Activated T-helper 1 cell treated with Interleukin-2 at 50 U/mL for 16 hours (primary cell): Measurements from ENCODE around the gene CTSO.
"Not testable (repeated sequence)": the region's sequence is repeated elsewhere in the genome, so short reads cannot be mapped to it uniquely, and the experiment has no call there.

Source experiments
- DNase-seq: peaks from one replicate; pipeline ENCODE4 v3.0.0-alpha.2; 2020; ENCODE audit warnings: low read depth

Gene CTSO

GRCh38 chr4:155906554-155907247 is 47.0 kb downstream of the CTSO start:
- DNase-seq: no peak

GRCh38 chr4:155904331-155904730 is 49.3 kb downstream of the CTSO start:
- no peak for DNase-seq

DNA sequence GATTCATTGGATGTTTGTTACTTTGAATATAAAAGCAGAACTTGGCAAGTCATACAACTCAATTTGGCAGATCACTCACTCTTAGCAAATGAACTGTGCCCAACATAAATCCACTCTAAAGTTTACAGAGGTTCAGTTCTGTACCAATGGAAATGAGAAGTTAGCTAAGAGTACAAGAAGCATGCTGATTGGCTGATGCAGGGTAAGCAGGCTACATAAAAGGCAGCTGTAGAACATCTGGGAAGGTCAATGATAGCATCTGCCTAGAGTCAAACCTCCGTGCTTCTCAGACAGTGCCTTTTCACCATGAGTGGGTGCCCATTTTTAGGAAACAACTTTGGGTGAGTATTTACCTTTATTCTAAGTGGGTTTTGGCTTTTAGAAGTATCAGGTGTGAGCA is 50.2 kb downstream of the CTSO start, which contains the start of gene TDO2:
TDO2 (plus strand) TSS at position 244 of the 400 bp plus-strand sequence; CDS start at position 307, 63 bp downstream.
- DNase-seq: no peak

DNA sequence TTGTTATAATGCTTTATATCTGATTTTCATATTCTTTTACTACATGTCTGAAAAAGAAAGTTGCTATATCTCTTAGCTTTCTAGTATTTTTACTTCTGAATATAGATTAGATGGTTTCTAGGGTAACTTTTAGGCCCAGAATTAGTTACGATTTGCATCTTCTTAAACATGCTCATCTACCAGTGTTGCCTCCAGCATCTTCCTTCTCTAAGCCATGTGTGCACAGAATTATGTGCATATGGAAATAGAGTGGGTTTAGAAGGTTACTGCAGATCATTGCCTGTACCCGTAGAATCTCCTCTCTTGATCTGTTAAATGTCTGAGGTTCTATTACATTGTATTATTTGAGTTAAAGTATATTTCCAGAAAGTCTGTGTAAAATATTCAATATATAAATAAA is 52.7 kb downstream of the CTSO start:
- no peak for DNase-seq

- no peak for DNase-seq
Observed at GRCh38 chr4:155900381-155900780, 53.3 kb downstream of the CTSO start.

- DNase-seq: no peak
Observed at GRCh38 chr4:155899891-155900290, 53.8 kb downstream of the CTSO start.

DNA sequence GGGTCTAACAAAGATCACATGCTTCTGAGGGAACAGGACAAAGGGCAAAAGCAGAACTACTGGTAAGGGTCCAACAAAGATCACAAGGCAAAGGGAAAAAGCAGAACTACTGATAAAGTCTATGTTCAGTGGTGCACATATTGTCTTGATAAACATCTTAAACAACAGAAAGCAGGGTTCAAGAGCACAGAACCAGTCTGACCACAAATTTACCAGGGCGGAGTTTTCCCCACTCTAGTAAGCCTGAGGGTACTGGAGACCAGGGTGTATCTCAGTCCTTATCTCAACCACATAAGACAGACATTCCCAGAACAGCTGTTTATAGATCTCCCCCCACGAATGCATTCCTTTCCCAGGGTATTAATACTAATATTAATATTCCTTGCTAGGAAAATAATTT is 55.3 kb downstream of the CTSO start:
- DNase-seq: not testable (repeated sequence)

DNA sequence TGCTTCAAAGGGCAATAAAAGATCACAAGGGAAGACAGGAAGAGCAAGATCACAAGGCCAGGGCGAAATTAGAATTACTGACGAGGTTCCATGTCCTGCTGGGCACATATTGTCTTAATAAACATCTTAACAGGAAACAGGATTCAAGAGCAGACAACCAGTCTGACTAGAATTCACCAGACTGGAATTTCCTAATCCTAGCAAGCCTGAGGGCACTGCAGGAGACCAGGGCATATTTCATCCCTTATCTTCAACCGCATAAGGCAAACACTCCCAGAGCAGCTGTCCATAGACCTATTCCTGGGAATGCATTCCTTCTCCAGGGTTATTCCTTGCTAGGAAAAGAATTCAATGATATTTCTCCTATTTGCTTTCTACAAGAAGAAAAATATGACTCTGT is 62.6 kb downstream of the CTSO start:
- no peak for DNase-seq

GRCh38 chr4:155889946-155890345 is 63.7 kb downstream of the CTSO start:
- DNase-seq: no peak

DNA sequence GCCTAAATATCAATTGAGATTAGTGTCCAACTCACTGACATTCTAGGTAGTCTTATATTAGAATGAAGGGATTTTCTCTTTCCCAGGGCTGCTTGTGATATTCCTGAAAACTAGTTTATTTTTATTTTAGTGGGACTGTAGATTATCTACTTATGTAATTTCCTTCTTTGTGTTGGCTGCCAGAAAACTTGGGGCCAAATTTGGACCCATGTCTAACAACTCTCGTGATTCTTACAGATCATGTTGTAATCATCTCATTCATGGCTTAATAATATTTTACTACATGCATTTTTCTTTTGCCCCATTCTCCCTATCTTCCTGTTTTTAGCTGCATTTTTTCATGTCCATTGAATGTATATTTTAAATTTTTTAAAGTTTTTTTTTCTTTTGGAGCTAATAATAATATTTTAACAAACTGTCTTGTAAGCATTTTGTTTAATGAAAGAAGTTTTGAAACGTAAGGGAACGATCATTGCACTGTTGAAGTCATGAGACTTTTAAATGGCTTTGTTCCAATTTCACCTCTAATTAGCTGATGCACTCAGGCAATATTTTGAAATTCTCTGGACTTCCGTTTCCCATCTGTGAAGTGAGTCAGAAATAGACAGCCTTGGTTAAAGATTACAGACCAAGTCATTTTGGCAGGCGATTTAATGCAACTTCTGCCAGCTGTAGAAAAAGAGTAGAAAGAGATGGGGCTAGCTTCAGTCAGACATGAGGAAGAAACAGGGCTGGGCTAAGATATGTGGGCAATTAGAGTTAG is 64.5 kb downstream of the CTSO start:
- DNase-seq: no peak

GRCh38 chr4:155887847-155888570 is 65.7 kb downstream of the CTSO start:
- DNase-seq: no peak

- DNase-seq: no peak
Observed at GRCh38 chr4:155887045-155887444, 66.6 kb downstream of the CTSO start.

- no peak for DNase-seq
Observed at GRCh38 chr4:155885666-155886065, 68.0 kb downstream of the CTSO start.

GRCh38 chr4:155883895-155884294 is 69.8 kb downstream of the CTSO start:
- no peak for DNase-seq

DNA sequence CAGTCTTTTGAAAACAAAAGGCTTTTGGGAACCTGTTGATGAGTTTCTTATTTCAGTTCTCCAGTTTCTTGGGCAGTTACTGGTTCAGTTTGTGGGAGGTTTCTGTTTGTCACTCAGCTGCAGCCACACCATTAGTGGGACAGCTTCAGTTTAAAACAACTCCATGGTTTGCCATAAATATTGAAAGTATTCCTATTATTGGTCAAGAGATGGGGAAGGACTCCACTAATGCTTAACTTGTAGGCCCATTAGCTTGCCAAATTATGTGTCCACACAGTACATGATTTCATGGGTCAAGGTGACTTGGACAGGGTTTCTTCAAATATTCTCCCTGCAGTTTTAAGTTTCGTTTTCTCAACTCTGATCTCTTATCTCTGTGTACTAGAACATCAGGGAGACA is 72.1 kb downstream of the CTSO start:
- DNase-seq: no peak

- DNase-seq: no peak
Observed at GRCh38 chr4:155879767-155880166, 73.9 kb downstream of the CTSO start.

DNA sequence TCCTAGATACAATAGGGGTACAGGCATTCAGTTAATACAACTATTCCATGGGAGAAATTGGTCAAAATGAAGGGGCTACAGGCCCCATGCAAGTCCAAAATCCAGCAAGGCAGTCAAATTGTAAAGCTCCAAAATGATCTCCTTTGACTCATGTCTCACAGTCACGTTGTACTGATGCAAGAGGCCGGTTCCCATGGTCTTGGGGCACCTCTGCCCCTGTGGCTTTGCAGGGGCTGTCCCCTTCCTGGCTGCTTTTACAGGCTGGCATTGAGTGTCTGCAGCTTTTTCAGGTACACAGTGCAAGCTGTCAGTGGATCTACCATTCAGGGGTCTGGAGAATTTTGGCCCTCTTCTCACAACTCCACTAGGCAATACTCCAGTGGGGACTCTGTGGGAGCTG is 75.1 kb downstream of the CTSO start:
- no peak for DNase-seq

DNA sequence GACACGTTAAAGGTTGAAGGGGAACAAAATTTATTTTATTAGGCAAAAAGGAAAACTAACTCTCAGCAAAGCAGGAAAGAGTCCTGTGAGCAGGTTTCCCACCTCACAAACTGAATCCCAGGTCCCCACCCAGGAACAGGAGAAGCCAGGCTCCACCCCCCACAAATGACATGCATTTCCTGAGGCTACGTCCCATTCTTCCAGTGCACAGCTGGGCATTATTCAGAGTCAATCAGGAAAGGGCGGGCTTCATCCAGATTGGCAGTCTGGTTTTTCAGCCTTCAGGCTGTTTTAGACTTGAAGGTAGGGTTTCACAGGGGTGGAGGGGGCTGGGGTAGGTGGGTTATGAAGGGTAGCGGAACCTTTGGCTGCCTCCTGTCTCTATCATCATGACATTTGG is 75.7 kb downstream of the CTSO start:
- no peak for DNase-seq

- no peak for DNase-seq
Observed at GRCh38 chr4:155875878-155876277, 77.8 kb downstream of the CTSO start.
